HG02623 (cell line): ENCODE measurements around the gene CPHXL2.

Experiments
- ATAC-seq: cut with Tn5 transposase; IDR thresholded peaks from one replicate; pipeline ENCODE4 v1.9.1; 2021; ENCODE audit warnings: moderate library complexity; ENCODE audit not compliant: unreplicated experiment

The CPHXL2 gene

DNA sequence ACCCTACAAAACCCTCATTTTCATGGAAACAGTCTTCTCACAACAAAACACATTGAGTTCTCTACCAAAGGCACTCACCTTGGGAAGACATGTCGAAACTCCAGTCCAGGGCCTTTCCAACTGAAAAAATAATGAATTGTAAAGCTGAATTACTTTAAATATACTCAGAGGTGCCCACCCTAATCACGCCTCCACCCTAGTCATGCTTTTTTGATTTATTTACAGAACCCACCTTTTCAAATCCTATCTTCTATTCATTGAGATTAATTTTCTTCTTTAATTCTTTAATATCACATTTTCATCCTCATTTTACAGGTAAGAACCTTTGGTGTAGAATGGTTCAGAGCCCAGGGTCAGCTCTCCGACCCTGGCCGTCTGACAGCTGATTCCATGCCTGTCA lies at the start of gene CPHXL2:
CPHXL2 (minus strand) TSS at position 101 of the 400 bp plus-strand sequence; CDS start at position 91, 10 bp downstream.
- ATAC-seq: no peak

DNA sequence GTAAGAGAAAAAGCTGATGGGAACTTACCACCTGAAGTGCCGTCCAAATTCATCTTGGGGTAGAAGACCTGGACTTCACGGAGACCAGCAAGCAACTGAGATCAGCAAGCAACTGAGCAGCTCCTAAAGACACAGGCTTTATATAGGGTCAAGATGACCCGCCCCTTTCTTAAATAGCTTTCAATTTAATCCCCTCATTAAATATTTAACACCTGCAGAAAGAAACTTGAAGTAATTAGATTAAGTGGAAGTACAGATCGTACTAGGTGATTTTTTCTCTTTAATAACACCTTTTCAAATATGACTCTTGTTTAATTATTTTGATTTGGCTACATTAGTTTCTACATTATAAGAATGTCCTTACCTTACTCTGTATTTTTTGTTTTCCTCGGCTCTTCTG lies 49.6 kb upstream of the CPHXL2 start, which contains the start of gene CPHXL:
CPHXL (minus strand) TSS at position 101 of the 400 bp plus-strand sequence; CDS start at position 53, 48 bp downstream.
- ATAC-seq: no peak

DNA sequence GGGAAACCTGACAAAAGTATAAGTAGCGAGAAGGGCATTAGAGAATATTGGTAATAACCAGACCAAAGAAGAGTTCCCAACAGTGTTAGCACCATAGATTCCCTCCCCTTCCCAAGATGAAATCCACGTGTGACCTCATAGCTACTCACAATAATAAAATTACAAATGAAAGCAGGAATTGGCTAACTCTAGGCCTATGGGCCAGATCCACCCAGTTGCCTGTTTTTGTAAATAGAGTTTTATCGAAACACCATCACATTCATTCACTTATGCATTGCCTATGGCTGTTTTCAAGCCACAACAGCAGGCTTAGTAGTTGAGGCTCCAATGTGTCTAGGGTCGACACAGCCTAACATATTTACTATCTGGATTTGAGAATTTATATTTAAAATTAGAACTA lies 41.6 kb upstream of the CPHXL2 start:
- ATAC-seq: no peak

DNA sequence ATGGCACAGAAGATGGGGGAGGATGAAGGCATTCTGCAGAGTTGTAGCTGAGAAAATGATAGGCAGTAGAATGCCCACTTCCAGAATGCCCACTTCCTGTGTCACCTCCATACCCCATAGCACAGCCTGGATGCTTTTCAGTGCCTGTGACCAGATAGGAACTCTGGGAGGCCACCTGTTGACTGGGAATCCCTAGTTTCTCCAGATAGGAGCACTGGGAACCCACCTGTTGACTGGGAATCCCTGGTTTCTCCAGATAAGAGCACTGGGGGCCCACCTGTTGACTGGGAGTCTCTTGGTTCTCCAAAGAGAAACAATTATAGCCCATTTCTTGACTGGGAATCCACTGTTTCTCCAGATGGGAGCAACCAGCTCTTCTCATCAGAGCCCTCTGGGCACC lies 37.9 kb upstream of the CPHXL2 start:
- ATAC-seq: no peak

DNA sequence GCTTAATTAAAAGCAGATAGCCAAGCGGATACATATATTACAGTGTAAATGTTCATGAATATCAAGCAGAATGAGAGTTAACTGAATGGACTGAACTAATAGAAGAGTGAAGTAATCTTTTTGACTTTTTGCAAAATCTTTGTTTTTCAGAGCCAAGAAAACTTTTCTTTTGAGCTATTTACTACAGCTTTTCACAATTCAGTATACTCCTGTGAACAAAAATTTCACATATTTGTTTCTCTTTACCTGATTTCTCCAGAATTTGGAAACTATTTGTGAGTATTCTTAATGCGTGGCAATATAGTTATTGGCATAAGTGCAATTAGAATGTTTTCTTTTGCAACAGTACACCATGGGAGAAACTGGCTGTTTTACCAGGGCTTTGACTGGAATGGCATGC lies 33.5 kb upstream of the CPHXL2 start:
- no peak for ATAC-seq

DNA sequence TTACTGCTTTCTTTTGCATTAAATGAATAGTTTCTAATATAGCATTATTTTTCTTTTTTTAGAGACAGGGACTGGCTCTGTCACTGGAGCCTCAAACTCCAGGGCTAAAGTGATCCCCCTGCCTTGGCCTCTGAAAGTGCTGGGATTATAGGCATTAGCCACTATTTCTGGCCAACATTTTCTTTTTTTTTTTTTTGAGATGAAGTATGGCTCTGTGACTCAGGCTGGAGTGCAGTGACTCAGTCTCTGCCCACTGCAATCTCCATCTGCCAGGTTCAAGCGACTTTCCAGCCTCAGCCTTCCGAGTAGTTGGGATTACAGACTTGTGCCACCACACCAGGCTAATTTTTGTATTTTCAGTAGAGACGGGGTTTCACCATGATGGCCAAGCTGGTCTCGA lies 26.5 kb upstream of the CPHXL2 start:
- no peak for ATAC-seq

DNA sequence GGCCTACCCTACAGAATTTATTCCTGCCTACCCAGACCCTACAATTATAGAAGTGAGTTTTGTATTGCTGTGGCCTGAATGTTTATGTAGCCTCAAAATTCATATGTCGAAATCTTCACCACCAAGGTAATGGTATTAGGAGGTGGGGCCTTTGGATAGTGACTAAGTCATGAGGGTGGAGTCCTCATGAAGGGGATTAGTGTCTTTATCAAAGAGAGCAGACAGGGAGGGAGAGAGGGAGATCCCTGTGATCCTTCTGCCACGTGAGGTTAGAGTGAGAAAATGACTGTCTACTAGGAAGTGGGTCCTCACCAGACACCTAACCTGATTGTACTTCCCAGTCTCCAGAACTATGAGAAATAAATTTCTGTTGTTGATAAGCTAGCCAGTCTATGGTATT lies 25.4 kb upstream of the CPHXL2 start:
- ATAC-seq: no peak

DNA sequence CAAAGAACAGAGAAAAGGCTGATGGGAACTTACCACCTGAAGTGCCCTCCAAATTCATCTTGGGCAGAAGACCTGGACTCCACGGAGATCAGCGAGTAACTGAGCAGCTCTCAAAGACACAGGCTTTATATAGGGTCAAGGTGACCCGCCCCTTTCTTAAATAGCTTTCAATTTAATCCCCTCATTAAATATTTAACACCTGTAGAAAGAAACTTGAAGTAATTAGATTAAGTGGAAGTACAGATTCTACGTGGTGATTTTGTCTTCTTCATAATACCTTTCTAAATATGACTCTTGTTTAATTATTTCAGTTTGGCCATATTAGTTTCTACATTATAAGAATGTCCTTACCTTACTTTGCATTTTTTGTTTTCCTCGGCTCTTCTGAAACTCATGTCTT lies 24.6 kb upstream of the CPHXL2 start, which contains the start of gene DUXB:
DUXB (minus strand) TSS at position 101 of the 400 bp plus-strand sequence; CDS start at position 58, 43 bp downstream.
- ATAC-seq: no peak

DNA sequence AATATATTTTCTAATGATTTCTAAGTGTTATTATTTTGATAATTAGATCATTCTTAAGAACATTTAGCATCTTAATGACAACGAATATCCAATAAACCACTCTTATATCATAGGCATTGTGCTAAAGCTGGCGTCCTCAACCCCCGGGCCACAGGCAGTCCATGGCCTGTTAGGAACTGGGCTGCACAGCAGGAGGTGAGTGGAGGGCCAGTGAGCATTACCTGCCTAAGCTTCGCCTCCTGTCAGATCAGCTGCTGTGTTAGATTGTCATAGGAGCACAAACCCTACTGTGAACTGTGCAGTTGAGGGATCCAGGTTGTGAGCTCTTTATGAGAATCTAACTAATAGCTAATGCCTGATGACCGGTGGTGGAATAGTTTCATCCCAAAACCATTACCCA lies 20.8 kb upstream of the CPHXL2 start:
- no peak for ATAC-seq

DNA sequence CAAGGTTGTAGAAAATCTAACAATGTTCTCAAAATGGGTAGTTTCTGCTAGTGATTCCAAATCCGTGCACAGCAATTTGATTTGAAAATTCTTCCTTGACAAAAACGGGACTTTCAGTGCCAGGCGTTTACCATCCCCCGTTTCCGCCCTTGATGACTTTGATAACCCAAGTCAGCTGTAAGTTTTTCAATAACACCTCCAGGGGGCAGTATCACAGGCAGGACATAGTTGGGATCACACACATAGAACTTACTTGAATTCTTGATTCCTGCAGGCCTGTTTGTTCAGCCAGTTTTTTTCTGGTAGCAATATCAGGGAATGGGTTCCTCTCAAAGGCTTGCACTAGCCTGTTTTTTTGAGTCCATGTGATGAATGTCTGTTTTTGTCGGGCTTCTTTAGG lies 18.9 kb upstream of the CPHXL2 start:
- no peak for ATAC-seq

DNA sequence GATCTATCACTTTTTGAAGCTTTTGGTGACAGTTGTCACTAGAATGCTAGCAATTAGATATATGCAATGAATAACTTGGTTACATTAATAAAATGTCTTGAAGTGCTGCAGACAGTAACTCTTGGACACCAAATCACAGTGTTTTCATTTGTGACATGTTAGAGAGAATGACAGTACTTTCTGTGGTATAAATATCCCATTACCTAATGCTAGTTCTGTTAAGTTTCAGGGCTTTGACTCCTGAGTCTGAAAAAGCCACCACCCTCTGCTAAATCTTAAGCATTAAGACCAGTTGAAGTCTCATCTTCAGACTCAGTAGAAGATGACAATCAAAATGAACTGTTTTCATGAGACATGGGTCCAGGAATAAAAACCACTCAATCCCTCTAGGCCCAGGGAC lies 10.6 kb upstream of the CPHXL2 start:
- no peak for ATAC-seq

DNA sequence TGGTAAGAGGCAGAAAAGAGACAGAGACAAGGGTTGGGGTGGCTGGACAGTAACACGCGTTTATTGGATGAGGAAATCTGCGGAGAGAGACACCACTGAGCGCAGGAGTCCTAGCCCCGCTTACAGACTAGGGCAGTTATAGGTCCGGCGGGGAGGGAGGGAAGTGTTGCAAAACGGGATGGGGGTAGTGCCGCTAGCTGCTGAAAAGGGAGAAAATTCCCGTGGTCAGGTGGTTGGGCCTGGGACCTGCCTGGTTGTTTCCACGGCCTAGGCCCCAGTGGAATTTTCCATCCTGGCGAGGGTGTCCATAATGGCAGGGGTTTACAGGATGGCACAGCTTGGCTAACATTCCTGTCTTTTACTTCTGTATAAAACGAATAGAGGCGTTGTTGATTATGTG lies 5.5 kb upstream of the CPHXL2 start:
- no peak for ATAC-seq

DNA sequence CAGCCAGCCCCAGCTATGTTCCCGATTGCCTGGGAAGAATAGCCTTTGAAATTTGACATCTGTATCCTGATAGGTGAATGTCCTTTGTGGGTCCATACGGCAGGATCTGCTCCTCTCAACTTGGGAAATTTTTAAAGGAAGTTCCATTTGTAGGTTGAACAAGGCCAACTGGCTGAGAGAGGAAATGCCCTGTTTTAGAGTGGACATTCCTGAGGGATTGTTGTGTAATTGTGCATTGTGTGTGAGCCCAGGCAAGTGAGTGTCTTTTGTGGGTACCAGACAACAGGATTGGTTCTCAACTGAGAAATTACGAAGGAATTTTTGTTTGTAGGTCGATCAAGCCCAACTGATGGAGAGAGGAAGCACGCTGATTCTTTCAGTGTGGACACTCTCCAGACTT lies 2.6 kb upstream of the CPHXL2 start:
- no peak for ATAC-seq

DNA sequence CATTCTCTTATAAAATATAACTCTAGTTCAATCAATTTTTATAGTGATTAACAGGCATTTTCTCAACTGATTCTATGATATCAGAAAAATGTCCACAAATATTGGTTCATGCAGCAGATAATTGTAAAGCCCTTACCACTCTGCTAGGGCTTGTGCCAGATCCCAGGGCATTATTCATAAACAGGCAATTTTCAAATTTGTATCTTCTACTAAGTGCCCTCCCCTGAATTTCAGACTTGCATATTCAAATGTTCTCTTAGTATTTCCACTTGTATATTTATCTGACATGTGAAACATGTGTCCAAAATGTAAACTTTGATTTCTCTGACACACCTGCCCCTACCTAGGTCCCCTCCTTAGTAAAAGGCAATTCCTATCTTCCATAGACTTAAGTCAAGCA lies 9.3 kb downstream of the CPHXL2 start:
- ATAC-seq: no peak

DNA sequence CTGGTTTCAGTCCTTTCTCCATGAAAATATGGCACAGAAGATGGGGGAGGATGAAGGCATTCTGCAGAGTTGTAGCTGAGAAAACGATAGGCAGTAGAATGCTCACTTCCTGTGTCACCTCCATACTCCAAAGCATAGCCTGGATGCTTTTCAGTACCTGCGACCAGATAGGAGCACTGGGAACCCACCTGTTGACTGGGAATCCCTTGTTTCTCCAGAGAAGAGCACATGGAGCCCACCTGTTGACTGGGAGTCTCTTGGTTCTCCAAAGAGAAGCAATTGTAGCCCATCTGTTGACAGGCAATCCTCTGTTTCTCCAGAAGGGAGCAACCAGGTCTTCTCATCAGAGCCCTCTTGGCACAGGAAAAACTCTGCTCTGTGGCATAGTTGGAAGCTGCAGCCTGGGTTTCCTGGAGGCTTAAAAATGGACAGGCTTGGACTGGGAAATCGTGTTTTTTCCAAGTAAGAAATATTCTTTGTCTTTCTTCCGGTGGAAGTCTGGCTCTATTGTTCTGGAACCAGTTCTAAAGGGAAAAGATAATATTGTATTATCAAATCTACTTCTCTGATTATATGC lies 16.0 kb downstream of the CPHXL2 start:
- no peak for ATAC-seq

DNA sequence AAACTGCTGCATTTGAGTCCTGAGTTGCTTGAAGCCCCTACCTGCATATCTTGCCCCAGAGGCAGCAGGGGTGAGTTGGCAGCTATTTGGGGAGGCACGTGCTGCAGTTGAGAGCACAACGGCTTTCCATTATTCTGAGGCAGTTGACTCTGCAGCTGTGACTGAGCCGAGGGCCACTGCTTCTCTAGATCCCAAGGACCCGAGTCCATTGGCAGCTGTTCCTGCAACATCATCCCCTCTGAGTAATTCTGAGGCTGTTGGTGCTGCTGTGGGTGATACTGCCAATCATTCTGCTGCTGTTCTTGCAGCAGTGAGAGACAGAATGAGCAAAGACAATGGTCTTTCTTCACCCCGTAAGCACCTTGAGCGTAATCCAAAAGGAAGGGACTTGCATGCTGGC lies 16.5 kb downstream of the CPHXL2 start:
- no peak for ATAC-seq

DNA sequence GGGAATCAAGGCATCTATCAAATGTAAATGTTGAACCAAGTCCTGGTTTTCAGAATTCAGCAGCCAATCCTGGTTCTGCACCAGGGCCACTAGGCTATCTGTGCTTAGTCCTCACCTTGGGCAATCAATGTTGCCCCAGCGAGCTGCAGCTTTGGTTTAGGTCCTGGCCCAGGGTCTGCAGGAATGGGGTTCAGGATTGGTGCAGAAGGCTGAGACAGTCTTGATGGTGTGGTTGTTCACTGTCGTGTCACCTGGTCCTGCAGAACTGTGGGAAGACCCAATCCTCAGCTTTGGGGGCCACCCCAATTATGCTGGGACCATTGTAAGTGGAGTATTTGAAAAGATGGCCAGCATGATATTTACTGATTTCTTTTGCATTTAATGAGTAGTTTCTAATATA lies 18.6 kb downstream of the CPHXL2 start:
- no peak for ATAC-seq

DNA sequence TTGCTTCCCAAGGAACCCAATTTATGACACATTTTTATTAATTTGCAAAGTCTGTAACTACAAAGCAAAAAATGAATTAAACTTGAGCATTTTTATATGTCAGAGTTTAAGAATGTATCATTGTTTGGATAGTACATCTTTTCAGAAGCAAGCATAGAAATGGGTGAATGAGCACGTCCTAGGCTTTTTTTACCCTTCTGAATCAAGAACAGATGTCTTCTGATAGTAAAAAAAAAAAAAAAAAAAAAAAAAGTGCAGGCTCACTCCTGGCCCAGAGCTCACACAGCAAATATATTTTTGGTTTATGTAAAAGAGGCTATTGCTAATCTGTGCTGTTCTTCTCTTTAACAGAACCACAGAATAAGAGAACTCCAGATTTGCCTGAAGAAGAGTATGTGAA lies 22.9 kb downstream of the CPHXL2 start:
- ATAC-seq: no peak

DNA sequence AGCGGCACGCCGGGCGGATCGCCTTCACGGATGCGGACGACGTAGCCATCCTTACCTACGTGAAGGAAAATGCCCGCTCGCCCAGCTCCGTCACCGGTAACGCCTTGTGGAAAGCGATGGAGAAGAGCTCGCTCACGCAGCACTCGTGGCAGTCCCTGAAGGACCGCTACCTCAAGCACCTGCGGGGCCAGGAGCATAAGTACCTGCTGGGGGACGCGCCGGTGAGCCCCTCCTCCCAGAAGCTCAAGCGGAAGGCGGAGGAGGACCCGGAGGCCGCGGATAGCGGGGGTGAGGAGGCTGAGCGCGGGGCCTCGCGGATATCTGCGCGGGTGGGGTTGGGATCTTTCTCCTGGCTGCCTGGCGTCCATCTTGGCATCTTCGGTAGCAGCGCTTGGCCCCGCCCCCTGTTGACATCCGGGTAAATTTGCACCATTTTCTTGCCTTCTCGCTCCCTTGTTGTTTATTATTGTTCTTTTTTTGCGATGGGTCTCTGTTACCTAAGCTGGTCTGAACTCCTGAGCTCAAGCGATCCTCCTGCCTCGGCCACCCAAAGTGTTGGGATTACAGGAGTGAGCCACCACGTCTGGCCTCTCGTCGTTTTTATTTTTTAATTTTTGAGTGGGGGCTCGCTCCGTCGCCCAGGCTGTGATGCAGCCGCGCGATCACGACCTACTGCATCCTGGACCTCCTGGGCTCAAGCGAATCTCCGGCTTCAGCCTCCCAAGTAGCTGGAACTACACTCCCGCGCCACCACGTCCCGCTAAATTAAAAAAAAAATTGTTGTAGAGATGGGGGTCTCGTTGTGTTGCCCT lies 28.3 kb downstream of the CPHXL2 start:
- peak; percentile 28 for ATAC-seq

DNA sequence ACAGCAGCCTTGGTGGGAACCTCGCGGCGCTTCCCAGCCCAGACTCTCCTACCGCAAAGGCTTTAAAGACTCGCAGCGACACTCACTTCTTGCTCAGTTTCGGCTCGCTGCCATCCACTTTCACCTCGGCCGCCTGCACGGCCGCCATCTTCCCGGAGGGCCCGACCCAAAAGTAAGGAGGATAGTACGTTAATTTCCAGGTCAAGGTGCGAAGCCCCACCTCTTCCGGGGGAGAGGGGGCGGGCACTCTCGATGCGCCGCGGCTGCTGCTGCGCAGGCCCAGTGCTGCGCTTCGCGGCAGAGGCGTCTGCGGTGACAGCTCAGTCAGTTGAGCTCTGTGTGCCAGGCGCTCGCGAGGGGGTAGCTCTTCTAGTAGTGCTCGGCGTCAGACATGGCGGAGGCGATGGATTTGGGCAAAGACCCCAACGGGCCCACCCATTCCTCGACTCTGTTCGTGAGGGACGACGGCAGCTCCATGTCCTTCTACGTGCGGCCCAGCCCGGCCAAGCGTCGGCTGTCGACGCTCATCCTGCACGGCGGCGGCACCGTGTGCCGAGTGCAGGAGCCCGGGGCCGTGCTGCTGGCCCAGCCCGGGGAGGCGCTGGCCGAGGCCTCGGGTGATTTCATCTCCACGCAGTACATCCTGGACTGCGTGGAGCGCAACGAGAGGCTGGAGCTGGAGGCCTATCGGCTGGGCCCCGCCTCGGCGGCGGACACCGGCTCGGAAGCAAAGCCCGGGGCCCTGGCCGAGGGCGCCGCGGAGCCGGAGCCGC lies 29.1 kb downstream of the CPHXL2 start, which contains the start of the genes KARS1 and TERF2IP:
KARS1 (minus strand) TSS at position 174 of the 773 bp plus-strand sequence; CDS start at position 148, 26 bp downstream.
TERF2IP (plus strand) TSS at position 282 of the 773 bp plus-strand sequence; CDS start at position 392, 110 bp downstream.
- peak; percentile 79 for ATAC-seq

DNA sequence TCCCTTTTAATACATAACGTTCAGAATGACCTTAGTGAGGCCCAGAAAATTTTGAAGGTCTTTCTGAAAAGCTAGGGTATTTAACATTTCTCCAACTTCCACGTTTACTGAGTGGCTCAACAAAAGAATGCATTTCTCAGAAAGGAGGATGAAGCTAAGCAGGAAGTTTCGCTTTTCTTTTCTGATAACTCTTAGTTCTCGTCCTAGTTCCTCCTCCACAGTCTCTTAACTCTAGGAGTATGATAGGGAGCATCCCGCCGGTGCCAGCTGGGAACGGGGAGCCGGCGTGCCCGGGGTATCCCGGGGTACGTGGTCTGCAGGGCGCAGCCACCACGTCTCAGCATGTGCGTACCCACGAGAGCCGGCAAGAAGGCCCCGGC lies 29.7 kb downstream of the CPHXL2 start:
- peak; percentile 14 for ATAC-seq
